BJ (cell line): ENCODE measurements around the gene TKT. TPM values are rescaled to one million over a fixed set of nuclear protein-coding genes. Genes with fewer than 3 reads are reported as not detected.

Experiments
- CTCF ChIA-PET: fragments of 350-600 bp; formaldehyde crosslinking; extraction: SDS; loops from one replicate; lab custom pipeline; 2021; ENCODE audit warnings: antibody characterized with exemption, inconsistent platforms; lab: Yijun Ruan, JAX
- POLR2A ChIA-PET: fragments of 300-600 bp; sonication (Branson Sonifier 250); formaldehyde crosslinking; extraction: SDS; loops from one replicate; lab custom pipeline; 2021; ENCODE audit warnings: antibody characterized with exemption; lab: Charles Lee
- DNase-seq: peaks from one replicate; pipeline ENCODE4 v3.0.0-alpha.2; 2011; ENCODE audit warnings: low read depth
- H3K27me3 ChIP-seq: 2 replicates; pipeline ENCODE4 v1.6.0; 2011; ENCODE audit warnings: low read length; ENCODE audit not compliant: control insufficient read depth, insufficient read depth
- H3K36me3 ChIP-seq: 2 replicates; pipeline ENCODE4 v1.5.1; 2011; ENCODE audit warnings: low read length; ENCODE audit not compliant: control insufficient read depth, insufficient read depth
- H3K4me3 ChIP-seq: 2 replicates; pipeline ENCODE4 v1.5.1; 2011; ENCODE audit warnings: low read depth, mild to moderate bottlenecking, control low read depth, low read length
- polyA plus RNA-seq: library from polyadenylated mRNA; depleted of rRNA; stranded (reverse); fragments of >200 nt; gene quantifications from 2 replicates; pipeline ENCODE4 v1.2.3, GENCODE V29; 2011; rRNA removed
- small RNA-seq: library from RNA; depleted of rRNA; stranded (forward); fragments of <200 nt; gene quantifications from one replicate; pipeline ENCODE3, GENCODE V24; 2012; ENCODE audit warnings: low replicate concordance, low read depth; ENCODE audit not compliant: insufficient read length
- TF ChIP-seq, protein P1 (sequence below): IDR thresholded peaks from 2 replicates; pipeline ENCODE4 v1.5.1; 2011; ENCODE audit warnings: low read depth, mild to moderate bottlenecking, control low read depth, inconsistent platforms, low read length, moderate library complexity; ENCODE audit not compliant: insufficient read depth

TKT gene
- polyA plus RNA-seq, 1 experiment = 305 TPM

DNA sequence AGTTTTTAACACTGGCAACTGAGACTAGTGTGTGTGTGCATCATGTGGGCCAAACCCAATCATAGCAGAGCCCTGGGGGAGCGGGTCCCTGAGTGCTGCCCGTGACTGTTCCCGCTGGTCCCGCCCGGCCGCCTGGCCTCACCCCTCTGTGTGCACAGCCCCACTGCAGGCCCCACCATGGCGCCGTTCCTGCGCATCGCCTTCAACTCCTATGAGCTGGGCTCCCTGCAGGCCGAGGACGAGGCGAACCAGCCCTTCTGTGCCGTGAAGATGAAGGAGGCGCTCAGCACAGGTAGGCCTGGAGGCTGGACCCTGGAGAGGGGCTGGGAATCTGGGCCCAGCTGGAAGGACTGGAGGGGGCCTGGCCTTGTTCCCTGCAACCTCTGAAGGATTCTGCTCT lies 77.6 kb downstream of the TKT start:
- Histone ChIP-seq H3K36me3 (peaks cover 26% of the 10 kb centered on the region), H3K4me3 (no peak overlapping the region), H3K27me3 (no peaks in the 10 kb centered on the region)
- TF ChIP-seq, protein P1, sequence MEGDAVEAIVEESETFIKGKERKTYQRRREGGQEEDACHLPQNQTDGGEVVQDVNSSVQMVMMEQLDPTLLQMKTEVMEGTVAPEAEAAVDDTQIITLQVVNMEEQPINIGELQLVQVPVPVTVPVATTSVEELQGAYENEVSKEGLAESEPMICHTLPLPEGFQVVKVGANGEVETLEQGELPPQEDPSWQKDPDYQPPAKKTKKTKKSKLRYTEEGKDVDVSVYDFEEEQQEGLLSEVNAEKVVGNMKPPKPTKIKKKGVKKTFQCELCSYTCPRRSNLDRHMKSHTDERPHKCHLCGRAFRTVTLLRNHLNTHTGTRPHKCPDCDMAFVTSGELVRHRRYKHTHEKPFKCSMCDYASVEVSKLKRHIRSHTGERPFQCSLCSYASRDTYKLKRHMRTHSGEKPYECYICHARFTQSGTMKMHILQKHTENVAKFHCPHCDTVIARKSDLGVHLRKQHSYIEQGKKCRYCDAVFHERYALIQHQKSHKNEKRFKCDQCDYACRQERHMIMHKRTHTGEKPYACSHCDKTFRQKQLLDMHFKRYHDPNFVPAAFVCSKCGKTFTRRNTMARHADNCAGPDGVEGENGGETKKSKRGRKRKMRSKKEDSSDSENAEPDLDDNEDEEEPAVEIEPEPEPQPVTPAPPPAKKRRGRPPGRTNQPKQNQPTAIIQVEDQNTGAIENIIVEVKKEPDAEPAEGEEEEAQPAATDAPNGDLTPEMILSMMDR = no peak
- DNase-seq = no peak
- ChIA-PET CTCF (interaction anchor here (2.7 kb wide), 1 partner anchor 17 kb away, joined by 13 read pairs; no protein-coding TSS in a partner anchor), POLR2A (no interaction called here)

DNA sequence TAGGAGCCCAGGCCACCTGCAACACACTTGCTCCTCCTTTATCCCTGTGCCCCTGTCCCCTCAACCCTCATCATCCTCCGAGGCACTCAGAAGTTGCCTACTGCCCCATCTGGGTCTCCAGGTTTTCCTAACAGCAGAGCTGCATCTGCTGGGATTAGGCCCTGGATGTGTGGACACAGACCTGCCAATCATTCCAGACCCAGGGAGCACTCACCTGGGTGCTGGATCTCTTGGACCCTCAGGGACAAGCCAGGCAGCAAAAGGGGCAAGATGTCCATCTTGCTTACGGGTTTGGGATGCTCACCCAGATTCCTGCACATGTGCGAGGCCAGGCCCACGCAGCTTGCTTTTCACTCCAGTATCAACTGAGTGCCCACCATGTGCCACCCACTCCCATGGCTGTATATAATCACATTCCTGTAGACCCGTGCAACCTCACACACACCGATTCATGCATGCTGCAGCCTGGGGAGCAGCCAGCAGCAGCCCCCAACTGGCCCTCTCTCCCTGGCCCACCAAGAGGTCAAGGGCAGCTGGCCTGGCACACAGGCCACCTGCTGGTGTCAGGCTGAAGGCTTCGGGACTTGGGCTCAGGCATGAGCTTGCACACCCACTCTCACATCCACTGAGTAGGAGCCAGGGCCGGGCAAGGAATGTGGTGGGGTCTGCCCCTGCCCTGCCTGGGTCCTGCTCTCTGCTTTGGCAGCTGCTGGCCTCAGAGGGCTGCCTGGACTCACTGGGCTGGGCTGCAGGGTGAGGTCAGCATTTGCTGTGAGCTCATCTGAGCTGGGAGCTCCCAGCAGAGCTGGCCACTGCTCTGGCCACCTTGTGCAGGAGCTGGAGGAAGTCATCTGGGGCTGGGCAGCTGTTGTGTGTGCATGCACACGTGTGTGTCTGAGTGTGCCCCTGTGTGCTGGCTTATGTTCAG lies 79.9 kb downstream of the TKT start:
- no peak for DNase-seq

More for the DNA sequence above, 79.9 kb downstream of the TKT start:
- H3K36me3 ChIP-seq = peaks cover 14% of the 10 kb centered on the region
- CTCF ChIA-PET = interaction anchor here (1.0 kb wide), 1 partner anchor 20 kb away, joined by 3 read pairs; no protein-coding TSS in a partner anchor
- no peaks in the 10 kb centered on the region for H3K27me3 ChIP-seq
- TF ChIP-seq, protein P1 = no peak
- H3K4me3 ChIP-seq = no peak overlapping the region
- POLR2A ChIA-PET = no interaction called here

Small RNAs within 50 kb of the gene (small RNA-seq; reads per million reads assigned to genes)
- gene RF00019 = not detected

Other genes starting within 250 kb of the TKT start
- gene SFMBT1, start 209.9 kb downstream of the TKT start, polyA plus RNA-seq = 2.1 and 2.6 TPM in 2 replicates
- 27.9 and 33.5 TPM in 2 replicates for gene RFT1, start 125.6 kb downstream of the TKT start, polyA plus RNA-seq
- 24.2 and 33.5 TPM in 2 replicates for gene PRKCD, start 94.8 kb downstream of the TKT start, polyA plus RNA-seq
- gene DCP1A, start 91.5 kb upstream of the TKT start, polyA plus RNA-seq = 22.4 and 34.0 TPM in 2 replicates
- 0.15 and 0.18 TPM in 2 replicates for gene CACNA1D, start 238.6 kb upstream of the TKT start, polyA plus RNA-seq